Colon (tissue), 2 donors: ENCODE data around the gene REM2.
"Not testable (repeated sequence)": the region's sequence is repeated elsewhere in the genome, so short reads cannot be mapped to it uniquely, and the experiment has no call there.

Experiments used
- FAIRE-seq: peaks from 2 replicates; lab custom pipeline; 2012; peaks lifted over from hg19 to GRCh38; lab: Jason Lieb, UNC
- donor health status: control.
- donor health status: control.

Gene REM2

DNA sequence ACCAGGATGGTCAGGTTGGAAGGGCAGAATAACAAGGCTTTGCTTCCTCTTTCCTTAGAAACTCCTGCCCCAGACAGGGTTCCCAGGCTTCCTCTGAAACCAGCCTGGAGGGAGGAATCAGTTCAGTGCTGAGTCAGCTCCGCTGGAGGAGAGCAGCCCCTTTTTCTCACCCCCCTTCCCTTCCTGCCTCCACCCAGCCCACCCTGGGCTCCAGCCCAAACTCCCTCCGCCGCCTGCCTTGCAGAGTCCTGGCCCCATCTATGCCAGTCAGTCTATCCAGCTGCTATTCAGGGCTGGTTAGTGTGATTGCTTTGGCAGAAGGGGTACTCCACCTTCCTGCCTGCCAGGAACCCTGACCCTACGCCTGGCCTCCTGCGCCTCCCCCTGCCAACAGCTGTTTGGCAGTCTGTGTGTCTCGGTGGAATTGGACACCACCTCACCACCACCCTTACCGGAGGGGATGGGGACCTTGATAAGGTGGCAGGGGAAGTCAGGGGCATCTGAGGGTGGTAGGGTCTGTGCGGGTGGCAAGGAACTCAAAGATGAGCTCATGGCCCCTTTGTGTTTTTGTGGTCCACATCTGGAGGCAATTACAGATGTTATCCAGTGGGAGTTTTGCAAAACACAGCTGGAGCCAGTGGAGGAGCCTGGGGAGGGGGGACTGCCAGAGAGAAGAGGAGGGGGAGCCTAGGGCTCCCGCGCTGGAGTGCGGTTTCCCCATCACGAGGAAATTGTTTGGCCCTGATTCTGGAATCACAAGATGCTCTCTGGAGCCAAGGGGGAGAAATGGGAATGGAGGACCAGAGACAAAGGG lies 34.5 kb upstream of the REM2 start:
- FAIRE-seq = no peak

DNA sequence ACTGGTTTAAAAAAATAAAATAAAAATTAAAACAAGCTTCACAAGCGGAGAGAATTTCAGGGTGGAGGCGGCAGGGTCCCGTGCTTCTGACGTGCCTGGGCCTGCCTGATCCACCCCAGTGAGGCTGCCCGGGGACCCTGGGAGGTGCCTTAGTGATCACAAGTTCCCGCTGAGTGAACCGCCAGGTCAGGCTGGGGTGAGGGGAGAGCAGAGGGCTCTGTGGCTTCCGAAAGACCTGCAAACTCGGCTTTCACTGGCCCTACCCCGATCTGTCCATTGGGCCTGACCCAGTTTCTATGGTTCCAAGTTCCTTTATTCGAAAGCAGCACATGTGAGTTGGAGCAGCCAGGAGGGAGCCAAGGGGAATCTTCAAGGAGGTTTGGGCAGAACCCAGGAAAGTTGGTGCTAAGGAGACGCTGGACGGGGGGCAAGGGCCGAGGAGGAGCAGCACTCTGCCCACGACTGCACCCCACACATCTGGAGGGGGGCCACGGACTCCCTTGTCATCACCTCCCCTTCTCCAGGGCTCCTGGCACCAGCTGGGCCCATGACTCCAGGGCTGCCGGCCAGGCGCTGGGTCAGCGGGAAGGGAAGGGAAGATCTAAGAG lies 33.7 kb upstream of the REM2 start:
- FAIRE-seq = no peak

DNA sequence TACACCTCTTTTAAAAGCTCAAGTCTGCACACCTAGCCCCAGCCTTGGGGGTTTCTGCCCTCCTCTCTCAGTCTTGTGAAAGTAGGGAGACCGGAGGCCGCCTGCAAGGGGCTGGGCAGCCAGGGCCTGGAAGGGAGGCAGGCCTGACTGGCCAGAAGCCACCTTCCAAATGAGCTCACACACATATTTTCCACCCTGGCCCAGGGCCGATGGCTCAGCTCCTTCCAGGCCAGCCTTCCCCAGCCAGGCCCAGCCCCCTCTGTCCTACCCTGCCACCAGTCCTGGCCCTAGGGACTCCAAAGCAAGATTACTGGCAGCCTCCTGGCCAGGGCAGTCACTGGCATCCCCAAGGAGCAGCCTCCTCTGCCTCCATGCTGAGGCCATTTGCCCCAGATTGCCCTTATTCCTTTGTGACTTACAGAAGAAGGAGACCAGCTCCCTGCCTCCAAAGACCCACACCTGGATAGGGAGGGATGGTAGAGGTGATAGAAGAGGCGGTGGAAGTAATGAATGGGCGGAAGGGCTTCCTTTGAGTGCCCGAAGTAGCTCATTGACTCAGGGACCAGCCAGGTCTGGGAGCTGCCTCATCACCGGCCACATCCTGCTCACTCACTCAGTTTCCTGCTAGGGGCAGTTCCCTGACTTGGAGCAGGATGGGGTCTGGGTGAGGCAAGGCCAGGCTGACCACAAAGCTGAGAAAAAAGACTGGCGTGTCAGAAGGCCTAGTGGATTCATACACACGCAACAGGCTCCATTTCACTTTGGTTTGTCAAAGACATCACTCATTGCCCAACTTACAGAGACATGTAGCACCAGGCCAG lies 31.9 kb upstream of the REM2 start:
- FAIRE-seq = no peak

DNA sequence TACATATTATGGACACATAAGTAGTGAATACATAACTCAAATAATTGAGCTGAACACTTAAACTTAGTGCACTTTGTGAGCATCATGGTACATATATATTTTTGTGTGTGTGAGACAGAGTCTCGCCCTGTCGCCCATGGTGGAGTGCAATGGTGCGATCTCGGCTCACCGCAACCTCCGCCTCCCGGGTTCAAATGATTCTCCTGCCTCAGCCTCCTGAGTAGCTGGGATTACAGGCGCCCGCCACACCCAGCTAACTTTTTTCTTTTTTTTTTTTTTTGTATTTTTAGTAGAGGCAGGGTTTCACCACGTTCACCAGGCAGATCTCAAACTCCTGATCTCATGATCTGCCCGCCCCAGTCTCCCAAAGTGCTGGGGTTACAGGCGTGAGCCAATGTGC lies 30.8 kb upstream of the REM2 start:
- FAIRE-seq = not testable (repeated sequence)

DNA sequence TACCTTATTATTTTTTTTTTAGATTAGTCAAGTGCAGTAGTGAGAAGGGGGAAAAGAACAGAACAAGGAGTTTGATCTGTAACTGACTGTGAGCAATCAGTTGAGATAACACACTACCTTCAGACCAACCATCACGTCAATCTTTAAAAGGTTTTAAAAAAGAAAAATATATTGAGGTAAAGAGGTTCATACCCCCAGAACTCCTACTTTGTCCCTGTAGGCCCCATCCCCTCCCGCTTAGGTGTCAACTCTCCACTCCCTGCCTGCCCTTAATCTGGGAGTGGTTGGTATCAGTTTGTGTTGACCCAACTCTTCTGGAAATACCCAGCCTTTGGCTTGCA lies 30.5 kb upstream of the REM2 start:
- no peak for FAIRE-seq

DNA sequence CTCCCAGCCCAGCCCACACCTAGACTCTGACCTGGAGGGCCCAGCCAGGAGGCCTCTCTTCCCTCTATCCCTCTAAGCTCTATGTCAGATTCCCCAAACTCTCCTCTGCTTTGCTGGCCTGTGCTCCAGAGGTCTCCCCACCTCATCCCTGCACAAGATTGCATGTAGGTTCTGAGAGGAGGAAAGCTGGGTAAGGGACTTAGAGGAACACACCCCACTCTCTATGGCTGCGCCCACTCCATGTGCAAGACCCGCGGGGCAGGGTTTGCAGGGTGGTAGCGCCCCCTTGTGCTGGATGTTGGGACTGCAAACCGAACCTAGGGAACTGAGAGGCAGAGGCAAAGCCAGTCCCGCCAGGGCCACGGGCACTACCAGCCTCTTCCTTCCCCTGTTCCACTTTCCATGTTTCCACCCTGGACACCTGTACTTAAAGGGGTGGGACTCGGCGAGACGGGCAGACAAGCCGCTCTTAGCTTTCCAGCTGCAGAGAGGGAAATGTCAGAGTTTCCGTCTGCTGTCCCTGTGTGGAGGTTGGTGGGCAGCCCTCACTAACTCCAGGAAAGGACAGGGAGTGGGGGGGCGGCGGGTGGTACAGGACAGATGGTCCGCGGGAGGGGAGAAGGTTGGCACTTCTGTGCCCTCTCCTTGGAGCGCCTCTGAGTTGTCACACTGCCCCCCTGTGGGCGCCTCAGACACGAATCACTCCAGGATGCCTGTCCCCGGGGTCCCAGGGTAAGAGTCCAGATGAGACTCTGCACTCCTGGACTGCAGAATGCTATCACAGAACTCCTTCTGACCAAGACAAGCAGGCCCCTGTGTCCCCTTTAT lies 29.9 kb upstream of the REM2 start:
- no peak for FAIRE-seq

DNA sequence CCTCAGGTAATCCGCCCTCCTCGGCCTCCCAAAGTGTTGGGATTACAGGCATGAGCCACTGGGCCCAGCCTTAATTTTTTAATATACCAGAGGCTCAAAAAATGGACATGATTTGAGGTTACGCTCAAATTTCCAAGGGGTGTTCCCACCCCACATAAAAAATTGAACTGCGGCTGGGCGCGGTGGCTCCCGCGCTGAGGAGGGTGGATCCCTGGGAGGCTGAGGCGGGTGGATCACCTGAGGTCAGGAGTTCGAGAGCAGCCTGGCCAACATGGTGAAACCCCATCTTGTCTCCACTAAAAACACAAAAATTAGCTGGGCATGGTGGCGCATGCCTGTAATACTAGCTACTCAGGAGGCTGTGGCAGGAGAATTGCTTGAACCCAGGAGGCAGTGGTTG lies 28.7 kb upstream of the REM2 start:
- FAIRE-seq = not testable (repeated sequence)

DNA sequence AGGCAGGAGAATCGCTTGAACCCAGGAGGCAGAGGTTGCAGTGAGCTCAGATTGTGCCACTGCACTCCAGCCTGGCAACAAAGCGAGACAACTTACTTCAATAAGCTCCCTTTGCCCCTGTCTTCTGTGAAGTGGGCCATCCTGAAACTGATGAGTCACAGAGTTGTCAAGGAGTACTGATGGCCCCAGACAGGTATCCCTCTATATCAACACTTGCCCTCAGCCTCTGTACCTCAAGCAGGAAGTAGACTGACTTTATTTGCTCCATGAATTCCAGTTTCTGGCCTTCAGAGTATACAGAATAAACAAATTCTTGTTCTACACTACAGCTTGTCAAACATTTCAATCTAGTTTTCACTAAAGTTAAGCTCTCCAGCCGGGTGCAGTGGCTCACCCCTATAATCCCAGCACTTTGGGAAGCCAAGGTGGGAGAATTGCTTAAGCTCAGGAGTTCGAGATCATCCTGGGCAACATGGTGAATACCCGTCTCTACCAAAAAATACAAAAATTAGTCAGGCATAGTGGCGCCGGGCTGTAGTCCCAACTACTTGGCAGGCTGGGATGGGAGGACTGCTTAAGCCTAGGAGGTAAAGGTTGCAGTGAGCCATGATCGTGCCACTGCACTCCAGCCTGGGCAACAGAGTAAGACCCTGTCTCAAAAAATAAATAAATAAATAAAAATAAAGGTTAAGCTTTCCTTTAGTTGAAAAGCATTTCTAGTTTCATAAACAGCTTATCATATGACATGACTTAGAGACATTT lies 27.9 kb upstream of the REM2 start:
- FAIRE-seq = no peak

DNA sequence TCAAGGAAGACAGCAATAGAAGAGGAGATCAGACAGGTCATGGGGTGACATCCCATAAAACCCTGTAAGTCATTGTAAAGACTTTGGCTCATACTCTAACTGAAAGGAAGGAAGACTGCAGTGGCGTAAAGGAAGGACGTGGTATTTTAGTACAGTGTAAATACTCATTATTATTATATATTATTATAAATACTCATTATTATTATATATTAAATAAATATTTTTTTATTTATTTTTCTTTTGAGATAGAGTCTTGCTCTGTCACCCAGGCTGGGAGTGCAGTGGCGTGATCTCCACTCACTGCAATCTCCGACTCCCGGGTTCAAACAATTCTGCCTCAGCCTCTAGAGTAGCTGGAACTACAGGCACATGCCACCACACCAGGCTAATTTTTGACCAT lies 26.6 kb upstream of the REM2 start:
- no peak for FAIRE-seq

DNA sequence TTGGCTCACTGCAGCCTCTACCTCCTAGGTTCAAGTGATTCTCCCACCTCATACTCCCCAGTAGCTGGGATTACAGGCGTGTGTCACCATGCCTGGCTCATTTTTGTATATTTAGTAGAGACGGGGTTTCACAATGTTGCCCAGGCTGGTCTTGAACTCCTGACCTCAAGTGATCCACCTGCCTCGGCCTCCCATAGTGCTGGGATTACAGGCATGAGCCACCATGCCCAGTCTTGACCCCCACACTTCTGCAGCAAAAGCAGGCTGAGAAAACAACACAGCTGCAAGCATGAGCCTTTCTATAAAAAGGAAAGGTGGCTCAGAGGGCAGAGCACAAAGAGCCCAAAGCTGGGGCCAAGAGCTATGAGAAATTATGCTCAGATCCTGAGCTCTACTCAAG lies 22.6 kb upstream of the REM2 start:
- FAIRE-seq = not testable (repeated sequence)

DNA sequence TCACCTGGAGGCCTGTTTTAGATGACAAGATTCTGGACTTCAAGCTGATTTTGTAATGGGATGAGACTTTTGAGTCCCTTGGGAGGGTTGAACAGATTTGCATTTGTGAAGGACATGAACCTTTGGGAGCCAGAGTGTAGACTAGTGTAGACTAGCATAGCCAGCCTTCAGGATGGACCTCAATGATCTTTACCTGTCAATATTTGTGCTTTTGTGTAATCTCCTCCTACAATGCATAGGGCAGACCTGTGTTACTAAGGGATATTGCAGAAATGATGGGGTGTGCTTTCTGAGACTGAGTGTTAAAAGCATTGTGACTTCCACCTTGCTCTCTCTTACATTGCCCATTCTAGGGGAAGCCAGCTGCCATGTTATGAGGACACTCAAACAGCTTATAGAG lies 21.4 kb upstream of the REM2 start:
- no peak for FAIRE-seq

DNA sequence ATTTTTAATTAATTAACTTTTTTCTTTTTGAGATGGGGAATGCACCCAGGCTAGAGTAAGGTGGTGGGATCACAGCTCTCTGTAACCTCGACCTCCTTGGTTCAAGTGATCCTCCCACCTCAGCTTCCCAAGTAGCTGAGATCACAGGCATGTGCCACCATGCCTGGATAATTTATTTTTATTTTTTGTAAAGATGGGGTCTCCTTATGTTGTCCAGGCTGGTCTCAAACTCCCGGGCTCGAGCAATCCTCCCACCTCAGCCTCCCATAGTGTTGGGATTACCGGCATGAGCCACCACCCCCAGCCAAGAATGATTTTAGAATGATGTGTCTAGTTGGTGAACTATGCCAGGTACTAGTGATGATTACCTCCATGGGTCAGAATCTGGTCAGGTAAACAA lies 18.0 kb upstream of the REM2 start:
- FAIRE-seq = no peak

DNA sequence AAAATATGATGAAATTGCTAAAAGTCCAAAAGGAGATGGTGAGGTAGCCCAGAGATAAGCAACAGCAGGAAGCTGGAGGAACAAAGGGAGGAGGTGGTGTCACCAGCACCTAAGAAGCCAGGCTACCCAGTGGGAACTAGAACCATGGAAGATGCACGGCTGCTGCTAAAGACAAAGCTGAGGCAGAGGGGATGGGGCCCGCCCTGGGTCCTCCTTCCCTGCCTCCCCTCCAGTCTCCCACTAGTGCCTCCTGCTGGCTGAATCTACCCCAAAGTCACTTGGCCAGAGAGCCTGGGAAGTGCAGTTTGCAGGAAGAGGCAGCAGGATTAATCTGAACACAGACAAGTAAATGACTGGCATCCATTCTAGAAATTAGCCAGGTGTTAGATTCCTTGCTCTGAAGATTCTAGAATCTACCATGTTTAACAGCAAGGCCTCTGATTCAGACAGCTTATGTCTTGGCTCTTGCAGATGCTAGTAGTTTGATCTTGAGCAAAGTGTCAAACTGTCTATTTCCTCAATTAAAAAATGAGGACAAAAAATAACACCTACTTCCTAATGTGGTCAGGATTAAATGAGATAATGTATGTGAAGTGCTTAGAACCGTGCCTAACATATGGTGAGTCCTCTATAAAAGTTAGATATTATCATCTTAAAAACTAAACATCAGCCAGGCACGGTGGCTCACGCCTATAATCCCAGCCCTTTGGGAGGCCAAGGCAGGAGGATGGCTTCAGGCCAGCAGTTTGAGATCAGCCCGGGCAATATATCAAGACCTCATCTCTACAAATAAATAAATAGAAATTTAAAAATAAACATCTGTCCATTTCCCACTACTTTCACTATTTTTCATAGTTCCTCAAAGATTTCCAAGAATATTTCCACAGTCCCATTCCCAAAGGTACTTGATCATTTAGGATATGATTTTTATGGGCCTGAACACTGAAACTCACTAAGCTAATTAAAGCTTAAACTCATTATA lies 17.3 kb upstream of the REM2 start:
- no peak for FAIRE-seq

DNA sequence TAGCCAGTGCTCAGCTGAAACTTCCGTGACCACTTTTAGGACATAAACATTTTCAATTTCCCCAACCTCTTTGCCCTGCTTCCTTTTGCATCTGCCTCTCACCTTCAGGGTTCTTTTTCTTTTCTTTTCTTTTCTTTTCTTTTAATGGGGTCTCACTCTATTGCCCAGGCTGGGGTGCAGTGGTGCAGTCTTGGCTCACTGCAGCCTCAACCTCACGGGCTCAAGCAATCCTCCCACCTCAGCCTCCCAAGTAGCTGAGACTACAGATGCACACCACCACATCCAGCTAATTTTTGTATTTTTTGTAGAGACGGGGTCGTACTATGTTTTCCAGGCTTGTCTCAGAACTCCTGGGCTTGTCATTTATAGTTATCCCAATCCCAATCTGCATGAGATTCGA lies 16.1 kb upstream of the REM2 start:
- no peak for FAIRE-seq

DNA sequence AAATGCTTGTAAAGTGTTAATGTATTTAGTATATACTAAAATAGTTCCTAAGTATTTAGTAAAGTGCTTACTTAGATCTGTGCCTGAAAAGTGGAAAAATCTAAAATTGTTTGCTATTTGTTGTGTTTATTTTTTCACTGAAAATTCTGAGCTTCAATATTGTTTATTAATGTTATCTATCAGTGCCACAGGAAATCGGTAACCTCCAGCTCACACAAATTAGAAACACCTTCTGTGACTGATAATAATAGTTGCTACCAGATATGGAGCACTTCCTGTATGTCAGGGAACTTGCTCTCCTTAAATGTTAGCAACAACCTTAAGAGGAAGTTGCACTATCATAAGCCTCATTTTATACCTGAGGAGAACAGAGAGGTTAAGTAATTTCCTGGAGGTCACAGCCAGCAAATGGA lies 12.2 kb upstream of the REM2 start:
- no peak for FAIRE-seq

DNA sequence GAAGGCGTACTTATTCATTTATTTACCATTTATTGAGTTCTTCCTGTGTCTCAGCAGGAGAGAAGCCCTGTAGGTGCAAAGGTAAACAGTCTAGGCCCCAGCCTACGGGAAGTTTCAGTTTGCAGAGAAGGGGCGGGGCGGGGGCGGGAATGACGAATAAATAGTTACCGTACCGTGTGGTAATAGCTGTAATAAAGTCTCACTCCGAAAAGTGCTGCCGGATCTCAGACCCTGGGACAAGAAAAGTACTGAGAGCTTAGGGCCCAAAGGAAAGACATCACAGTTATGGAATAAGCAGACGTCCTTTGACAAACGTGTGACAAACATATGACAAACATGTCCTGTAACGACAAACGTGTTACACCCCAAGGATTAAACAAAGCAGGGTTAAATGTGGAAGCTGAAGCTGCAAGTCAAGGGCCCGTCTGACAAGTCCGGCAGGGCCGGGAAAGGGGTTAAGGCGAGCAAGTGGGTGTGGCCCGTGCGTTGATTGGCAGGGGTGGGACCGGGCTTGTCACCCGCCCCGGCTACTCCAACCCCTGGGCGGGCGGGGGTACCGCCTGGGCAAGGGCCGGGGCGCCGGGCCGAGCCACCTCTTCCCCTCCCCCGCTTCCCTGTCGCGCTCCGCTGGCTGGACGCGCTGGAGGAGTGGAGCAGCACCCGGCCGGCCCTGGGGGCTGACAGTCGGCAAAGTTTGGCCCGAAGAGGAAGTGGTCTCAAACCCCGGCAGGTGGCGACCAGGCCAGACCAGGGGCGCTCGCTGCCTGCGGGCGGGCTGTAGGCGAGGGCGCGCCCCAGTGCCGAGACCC lies 11.6 kb upstream of the REM2 start, which contains the start of gene LRP10:
Gene LRP10, plus strand, starts transcription at position 517 of the 809 bp plus-strand sequence. CDS start 564 bp downstream, outside the sequence.
- FAIRE-seq = no peak

DNA sequence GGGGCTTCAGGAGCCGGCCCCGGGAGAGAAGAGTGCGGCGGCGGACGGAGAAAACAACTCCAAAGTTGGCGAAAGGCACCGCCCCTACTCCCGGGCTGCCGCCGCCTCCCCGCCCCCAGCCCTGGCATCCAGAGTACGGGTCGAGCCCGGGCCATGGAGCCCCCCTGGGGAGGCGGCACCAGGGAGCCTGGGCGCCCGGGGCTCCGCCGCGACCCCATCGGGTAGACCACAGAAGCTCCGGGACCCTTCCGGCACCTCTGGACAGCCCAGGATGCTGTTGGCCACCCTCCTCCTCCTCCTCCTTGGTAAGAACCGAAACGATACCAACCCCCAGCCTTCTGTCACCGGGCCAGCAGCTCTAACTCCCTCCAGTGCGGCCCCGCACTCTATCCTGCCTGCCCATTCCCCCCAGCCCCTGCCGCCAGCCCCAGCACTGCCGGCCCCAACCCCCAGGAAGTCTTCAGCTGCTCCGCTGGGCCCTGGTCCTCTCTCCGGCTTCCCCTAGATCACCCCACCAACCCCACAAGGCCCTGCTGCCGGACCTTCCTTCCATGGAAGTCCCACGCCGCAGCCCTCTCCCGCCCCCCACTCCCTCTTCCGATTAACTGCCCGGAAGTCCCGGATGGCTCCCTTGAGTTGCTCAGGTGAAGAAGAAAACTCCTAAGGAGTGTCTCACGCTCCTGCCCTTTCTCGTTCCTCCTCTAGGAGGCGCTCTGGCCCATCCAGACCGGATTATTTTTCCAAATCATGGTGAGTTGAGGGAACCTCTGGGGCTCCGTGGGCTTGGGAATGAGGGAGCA lies 10.8 kb upstream of the REM2 start:
- no peak for FAIRE-seq

DNA sequence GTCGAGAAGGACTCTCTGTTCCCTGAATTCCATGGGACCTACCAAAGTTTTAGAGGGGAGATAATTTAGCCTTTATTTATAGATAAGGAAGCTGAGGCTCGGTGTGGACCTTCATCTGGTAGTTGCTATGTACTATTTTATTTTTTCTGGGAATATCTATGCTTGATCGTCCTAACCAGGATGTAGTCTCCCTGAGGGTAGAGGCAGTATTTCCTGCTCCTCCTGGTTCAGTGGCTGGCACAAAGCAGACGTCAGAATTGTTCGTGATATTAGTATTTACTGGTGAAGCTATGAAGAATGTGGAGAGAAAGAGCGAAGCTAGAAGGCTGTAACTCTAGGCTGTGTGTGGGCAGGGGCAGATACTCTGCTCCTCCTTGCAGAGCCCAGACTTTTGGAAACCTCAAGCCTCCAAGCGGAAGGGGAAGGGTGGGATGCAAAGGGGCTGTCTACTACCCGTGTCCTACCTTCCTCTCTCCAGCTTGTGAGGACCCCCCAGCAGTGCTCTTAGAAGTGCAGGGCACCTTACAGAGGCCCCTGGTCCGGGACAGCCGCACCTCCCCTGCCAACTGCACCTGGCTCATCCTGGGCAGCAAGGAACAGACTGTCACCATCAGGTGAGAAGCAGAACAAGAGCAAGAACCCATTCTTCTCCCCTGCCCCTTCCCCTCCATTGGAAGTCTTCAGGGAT lies 10.0 kb upstream of the REM2 start:
- FAIRE-seq = no peak
